Astrocyte (in vitro differentiated cells and primary cell): ENCODE measurements around the gene PIP5K1A.

Experiments used
- EZH2 ChIP-seq: IDR thresholded peaks from 2 replicates; pipeline ENCODE4 v1.6.1; 2012; ENCODE audit warnings: mild to moderate bottlenecking, low read length, inconsistent platforms; ENCODE audit not compliant: insufficient read depth
- TF ChIP-seq, protein P1 (sequence below): IDR thresholded peaks from 2 replicates; pipeline ENCODE4 v1.5.1; 2011; ENCODE audit warnings: low read depth, mild to moderate bottlenecking, inconsistent platforms, low read length, moderate library complexity; ENCODE audit not compliant: insufficient read depth

DNA sequence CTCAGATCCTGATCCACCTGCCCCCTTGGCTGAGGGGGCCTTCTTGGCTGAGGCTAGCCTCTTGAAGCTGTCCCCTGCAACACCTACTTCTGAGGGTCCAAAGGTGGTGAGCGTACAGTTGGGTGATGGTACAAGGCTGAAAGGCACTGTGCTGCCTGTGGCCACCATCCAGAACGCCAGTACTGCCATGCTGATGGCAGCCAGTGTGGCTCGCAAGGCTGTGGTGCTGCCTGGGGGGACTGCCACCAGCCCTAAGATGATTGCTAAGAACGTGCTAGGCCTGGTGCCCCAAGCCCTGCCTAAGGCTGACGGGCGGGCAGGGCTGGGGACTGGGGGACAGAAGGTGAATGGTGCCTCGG is 89.0 kb downstream of the PIP5K1A start:
- TF ChIP-seq, protein P1, sequence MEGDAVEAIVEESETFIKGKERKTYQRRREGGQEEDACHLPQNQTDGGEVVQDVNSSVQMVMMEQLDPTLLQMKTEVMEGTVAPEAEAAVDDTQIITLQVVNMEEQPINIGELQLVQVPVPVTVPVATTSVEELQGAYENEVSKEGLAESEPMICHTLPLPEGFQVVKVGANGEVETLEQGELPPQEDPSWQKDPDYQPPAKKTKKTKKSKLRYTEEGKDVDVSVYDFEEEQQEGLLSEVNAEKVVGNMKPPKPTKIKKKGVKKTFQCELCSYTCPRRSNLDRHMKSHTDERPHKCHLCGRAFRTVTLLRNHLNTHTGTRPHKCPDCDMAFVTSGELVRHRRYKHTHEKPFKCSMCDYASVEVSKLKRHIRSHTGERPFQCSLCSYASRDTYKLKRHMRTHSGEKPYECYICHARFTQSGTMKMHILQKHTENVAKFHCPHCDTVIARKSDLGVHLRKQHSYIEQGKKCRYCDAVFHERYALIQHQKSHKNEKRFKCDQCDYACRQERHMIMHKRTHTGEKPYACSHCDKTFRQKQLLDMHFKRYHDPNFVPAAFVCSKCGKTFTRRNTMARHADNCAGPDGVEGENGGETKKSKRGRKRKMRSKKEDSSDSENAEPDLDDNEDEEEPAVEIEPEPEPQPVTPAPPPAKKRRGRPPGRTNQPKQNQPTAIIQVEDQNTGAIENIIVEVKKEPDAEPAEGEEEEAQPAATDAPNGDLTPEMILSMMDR = no peak
- TF ChIP-seq EZH2 = no peak
